GM10847 (cell line): Measurements from ENCODE around the gene SIPA1L3.

Experiments
- POLR2A ChIP-seq: IDR thresholded peaks from 2 replicates; pipeline ENCODE4 v1.6.1; 2011; ENCODE audit not compliant: insufficient read length; ENCODE audit errors: extremely low read depth

SIPA1L3 gene

GRCh38 chr19:38013913-38014580 is 107.0 kb downstream of the SIPA1L3 start:
- TF ChIP-seq POLR2A: no peak

- no peak for TF ChIP-seq POLR2A
Measured at GRCh38 chr19:38015216-38015615, 108.2 kb downstream of the SIPA1L3 start.

DNA sequence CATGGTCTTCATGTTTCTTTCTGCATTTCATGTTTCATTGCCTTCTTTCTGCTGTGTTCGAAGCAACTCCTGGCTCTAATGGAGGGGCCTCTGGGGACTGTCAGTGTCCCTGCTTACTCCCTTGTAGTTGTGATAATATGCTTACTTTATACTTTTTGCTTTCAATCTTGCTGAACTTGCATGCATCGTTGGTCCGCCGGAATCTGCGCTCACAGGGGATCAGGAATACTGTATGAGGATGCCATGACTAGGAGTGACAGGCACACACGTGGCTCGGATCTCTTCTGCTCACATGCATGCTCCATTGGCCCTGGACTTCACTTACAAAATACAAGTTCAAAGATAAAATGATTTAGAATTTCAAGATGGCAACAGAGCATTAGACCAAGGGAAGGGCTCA is 108.8 kb downstream of the SIPA1L3 start:
- no peak for TF ChIP-seq POLR2A

- TF ChIP-seq POLR2A: no peak
Measured at GRCh38 chr19:38017401-38018151, 110.6 kb downstream of the SIPA1L3 start.

DNA sequence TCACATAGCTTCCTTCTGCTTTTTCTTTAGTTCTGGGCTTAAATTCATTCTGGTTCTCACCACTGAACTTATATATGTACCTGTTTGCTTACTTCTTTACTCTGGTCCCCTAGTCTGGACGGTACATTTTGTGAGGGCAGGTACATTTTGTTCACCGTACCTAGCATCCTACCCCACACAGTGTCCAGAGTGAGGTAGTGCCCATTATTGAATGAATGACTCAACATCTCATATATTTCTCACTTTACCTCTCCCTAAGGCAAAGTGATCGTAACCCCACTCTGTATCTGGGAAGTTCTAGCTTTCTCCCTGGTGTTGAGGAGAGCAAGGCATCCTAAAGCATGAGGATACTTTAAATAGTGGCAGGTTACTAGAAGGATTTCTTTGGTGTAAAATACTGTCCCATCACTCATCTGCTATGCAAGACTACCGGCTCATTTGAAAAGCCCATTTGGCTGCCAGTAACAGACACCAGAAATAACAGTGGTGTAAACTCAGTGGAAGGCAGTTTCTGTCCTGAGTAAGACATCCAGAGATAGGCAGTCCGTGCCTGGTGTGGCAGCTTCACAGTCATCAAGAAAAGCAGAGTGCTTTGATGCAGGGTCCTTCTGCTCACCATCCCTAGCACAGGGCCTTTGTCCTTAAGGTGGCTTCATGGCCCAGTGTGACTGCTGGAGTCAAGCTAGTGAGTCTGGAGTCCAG is 111.8 kb downstream of the SIPA1L3 start:
- TF ChIP-seq POLR2A: no peak

DNA sequence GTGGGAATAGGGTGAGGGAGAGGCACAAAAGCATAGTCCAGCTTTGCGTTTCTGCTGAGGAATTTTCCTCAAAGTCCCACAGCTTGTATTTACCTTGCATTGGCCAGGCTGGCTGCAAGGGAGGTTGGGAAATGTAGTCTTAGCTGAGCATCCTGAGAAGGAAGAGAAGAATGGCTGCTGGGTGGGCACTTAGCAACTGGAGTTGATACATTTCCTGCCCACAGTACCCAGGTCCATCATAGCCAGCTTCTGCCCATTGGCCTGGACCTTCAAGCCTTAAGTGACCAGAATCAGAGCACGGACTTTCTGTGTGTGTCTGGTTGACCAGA is 112.4 kb downstream of the SIPA1L3 start:
- no peak for TF ChIP-seq POLR2A

- no peak for TF ChIP-seq POLR2A
Measured at GRCh38 chr19:38020311-38020710, 113.3 kb downstream of the SIPA1L3 start.

- TF ChIP-seq POLR2A: no peak
Measured at GRCh38 chr19:38021352-38021751, 114.3 kb downstream of the SIPA1L3 start.

DNA sequence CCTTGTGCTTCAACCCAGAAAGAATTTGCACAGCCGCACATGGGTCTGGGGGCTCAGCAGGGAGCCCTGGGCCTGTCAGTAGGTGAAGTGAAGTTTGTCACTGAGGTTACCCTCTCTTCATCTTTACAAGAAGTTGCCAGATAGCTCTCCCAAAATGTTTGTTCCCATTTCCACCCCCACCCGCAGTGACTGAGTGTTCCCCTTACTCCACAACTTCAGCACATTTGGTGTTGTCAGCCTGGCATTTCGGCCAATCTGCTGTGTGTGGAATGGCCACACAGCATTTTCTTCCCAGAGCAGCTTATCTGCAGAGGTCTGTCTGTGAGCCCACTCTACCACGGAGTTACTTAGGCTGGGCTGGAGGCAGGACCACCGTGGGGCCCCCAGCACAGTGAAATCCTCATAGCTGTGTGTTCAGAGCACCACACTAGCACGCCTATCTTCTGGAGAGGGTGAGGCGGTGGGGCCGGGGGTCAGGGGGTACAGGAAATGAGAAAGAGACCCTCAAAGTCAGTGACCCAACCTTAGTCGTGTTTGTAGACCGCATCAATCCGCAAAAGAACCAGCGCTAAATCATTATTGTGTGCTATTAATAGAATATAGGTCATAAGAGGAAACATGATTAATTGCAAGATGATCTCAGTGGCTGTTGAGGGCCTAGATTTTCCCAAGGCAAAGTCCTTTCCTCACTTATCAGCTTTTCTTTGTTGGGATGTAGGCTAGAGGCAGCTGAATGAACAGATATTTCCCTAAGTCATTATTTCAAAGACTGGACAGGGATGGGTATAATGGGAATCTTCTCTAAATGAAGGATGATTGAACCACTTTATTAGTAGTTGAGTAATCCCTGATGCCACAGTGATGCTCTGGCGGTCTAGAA is 116.0 kb downstream of the SIPA1L3 start:
- TF ChIP-seq POLR2A: no peak

DNA sequence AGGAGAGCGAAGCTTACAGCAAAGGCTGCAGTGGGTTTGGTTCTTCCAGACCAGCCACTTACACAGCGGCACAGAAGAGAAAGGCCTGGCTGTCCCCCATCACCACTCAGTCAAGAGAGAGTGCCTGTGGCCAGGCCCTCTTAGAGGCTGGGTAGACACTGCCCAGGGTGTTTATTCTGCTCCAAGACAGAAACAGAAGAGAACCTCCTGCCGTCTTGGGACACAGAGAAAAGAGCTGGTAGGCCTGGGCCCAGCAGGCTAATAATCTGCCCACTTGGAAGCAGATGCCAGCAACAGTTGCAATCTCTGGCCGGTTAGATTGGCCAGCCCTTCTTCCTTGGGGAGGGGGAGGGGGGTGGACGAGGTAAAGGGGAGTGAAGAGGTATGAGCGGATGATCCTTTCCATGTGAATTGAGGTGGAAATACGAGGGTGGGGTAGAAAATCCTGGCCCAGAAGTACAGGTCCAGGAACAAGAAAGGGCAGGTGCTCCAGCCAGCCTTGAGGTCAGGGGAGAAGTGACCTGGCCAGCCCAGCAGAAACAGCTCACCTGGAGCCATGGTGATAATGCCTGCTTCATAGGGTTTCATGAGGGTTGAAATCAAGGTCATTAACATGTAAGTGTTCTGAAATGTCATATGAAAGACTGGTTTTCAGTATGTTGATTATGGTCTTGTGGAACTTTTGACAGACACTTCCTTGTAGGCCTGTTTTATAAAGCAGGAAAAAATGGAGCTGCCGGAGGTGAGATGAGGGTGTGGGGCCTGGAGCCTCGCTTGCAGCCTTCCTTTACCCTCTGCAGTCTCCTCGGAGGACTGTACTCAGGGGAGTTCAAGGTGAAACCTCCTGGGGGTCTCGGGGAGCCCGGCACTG is 116.9 kb downstream of the SIPA1L3 start:
- TF ChIP-seq POLR2A: no peak

DNA sequence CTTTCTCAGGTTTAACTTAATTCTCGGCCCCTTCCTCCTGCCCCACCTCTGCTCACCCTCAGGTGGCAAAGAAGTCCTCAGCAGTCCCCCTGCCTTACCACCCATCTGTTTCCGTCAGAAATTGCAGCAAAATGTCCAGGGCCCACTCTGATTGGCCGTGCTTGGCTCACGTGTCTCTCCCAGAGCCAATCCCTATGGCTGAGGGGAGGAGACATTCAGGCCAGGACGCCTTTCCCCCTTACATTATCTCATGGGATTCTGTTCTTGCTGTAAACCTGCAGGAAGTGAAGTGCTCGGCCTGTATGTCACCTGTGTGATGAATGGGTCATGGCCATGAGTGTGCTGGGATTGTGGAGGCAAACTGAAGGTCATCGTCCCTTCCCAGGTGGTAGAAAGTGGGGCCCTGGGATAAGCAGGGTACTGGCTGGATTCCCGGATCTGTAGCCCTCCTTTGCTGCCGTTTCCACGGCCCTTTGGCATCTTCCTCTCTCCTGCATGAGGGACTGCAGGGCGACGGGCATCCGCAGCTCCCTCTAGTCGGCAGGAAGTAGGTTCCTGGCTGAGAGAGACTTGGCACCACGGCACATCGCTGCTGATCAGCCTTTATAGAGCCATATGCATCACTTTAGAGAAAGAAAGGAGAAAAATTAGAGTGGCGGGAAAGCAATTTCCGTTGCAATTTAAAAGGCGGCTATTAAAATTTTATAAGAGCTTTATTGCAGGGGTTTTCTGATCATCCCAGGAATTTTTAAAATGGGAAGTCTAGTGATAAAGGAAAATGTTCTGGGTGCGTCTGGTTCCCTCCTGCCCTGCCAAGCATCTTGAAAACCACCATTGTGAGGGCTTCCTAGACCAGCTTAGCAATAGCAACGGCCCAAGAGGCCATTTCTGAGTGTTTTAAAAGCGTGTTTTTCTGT is 118.2 kb downstream of the SIPA1L3 start:
- no peak for TF ChIP-seq POLR2A

DNA sequence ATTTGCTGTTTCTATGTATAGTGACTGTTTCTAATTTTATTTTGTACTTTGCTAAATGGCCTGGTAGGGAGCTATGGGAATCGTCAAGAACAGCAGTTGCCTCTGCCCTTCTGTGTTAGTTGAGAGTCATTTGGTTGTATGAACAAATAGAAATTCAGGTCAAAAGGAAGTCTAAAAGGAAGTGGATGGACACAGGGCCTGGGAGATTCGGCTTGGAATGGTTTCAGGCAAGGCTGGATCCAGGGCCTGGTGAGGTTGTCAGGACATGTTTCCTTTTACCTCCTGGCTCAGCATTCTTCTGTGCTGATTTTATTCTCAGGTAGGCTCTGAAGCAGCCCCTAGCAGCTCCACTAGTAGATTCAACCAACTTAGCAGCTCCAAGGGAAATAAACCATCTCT is 118.9 kb downstream of the SIPA1L3 start:
- TF ChIP-seq POLR2A: no peak

DNA sequence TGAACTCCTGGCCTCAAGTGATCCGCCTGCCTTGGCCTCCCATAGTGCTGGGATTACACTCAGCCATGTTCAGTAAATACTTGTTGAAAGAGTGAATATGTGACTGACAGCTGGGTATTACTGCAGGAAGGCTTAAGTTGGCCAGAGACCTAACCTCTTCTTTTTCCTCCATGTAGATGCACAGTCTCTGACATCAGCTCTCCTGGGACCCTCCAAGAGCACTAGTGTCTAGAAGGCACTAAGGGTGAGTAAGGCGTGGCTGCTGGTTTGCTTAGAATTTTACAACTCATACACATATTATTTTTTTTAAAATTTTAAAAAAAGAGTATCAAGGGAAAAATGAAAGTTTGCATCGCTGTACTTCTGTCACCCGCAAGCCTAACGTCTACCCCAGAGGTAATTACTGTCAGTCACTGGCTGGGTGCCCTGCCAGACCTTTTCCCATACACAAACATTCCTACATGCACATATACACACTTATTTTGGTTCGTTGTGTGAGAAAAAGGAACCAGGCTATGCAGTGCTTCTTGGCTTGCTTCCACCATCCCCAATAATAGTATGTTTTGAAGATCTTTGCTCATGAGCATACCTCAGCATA is 122.0 kb downstream of the SIPA1L3 start:
- TF ChIP-seq POLR2A: no peak
